HG03432 (cell line): ENCODE results near the gene OLIG1.

ENCODE experiments used
- ATAC-seq: cut with Tn5 transposase; IDR thresholded peaks from one replicate; pipeline ENCODE4 v1.9.1; 2021; ENCODE audit warnings: mild to moderate bottlenecking, moderate library complexity; ENCODE audit not compliant: unreplicated experiment

The OLIG1 gene

GRCh38 chr21:33061233-33061632 is 8.7 kb upstream of the OLIG1 start:
- no peak for ATAC-seq

GRCh38 chr21:33063375-33063883 is 6.5 kb upstream of the OLIG1 start:
- no peak for ATAC-seq

GRCh38 chr21:33063907-33064622 is 5.9 kb upstream of the OLIG1 start:
- ATAC-seq: no peak

- no peak for ATAC-seq
Observed at GRCh38 chr21:33064623-33065390, 5.1 kb upstream of the OLIG1 start.

GRCh38 chr21:33067043-33067442 is 2.9 kb upstream of the OLIG1 start:
- ATAC-seq: no peak

GRCh38 chr21:33067457-33067856 is 2.5 kb upstream of the OLIG1 start:
- no peak for ATAC-seq

GRCh38 chr21:33069243-33069642 is 698 bp upstream of the OLIG1 start:
- ATAC-seq: no peak

GRCh38 chr21:33069645-33069993 is 322 bp upstream of the OLIG1 start:
- ATAC-seq: no peak

- no peak for ATAC-seq
Observed at GRCh38 chr21:33070744-33070997, 730 bp downstream of the OLIG1 start.

GRCh38 chr21:33070998-33071769 is 1.2 kb downstream of the OLIG1 start:
- ATAC-seq: no peak

GRCh38 chr21:33071770-33072306 is 1.9 kb downstream of the OLIG1 start:
- no peak for ATAC-seq

GRCh38 chr21:33073636-33074035 is 3.7 kb downstream of the OLIG1 start:
- ATAC-seq: no peak

GRCh38 chr21:33075128-33075527 is 5.2 kb downstream of the OLIG1 start:
- no peak for ATAC-seq

GRCh38 chr21:33075596-33076195 is 5.8 kb downstream of the OLIG1 start:
- no peak for ATAC-seq

- no peak for ATAC-seq
Observed at GRCh38 chr21:33076600-33077329, 6.8 kb downstream of the OLIG1 start.

- peak; percentile 97 for ATAC-seq
Observed at GRCh38 chr21:33078907-33079582, 9.1 kb downstream of the OLIG1 start.

GRCh38 chr21:33080376-33080775 is 10.4 kb downstream of the OLIG1 start:
- no peak for ATAC-seq

GRCh38 chr21:33080776-33081175 is 10.8 kb downstream of the OLIG1 start:
- ATAC-seq: no peak

- ATAC-seq: no peak
Observed at GRCh38 chr21:33088384-33088783, 18.4 kb downstream of the OLIG1 start.
